ENCODE results near the gene PDIK1L.

- TF ChIP-seq POLR2AphosphoS5 (IDR thresholded peaks at IDR 0.05), result no peak
- TF ChIP-seq POLR2A (IDR thresholded peaks at IDR 0.05), result no peak
These were observed 44.2 kb upstream of the PDIK1L start, which contains the start of gene TRIM63 for GRCh38 chr1:26067432-26067911.
